Progenitor cell of endocrine pancreas (in vitro differentiated cells): ENCODE results near the gene FAM90A26. TPM values are rescaled to one million over a fixed set of nuclear protein-coding genes. Genes with fewer than 3 reads are reported as not detected.
"Not testable (repeated sequence)": the region's sequence is repeated elsewhere in the genome, so short reads cannot be mapped to it uniquely, and the experiment has no call there.

Source experiments
- DNase-seq: peaks from one replicate; pipeline ENCODE4 v3.0.0; 2021; ENCODE audit warnings: low spot score; ENCODE audit not compliant: unreplicated experiment
- H3K27ac Mint-ChIP-seq: 2 replicates; pipeline ENCODE4 v1.8.0; 2021; ENCODE audit warnings: mild to moderate bottlenecking, moderate library complexity, mixed read lengths
- H3K27me3 Mint-ChIP-seq: 2 replicates; pipeline ENCODE4 v1.8.0; 2021; ENCODE audit warnings: mixed read lengths
- H3K36me3 Mint-ChIP-seq: 2 replicates; pipeline ENCODE4 v1.8.0; 2022; ENCODE audit warnings: mixed read lengths; ENCODE audit not compliant: insufficient read depth
- H3K4me1 Mint-ChIP-seq: 2 replicates; pipeline ENCODE4 v1.8.0; 2021; ENCODE audit warnings: low read depth, mixed read lengths
- H3K4me3 Mint-ChIP-seq: 2 replicates; pipeline ENCODE4 v1.8.0; 2021; ENCODE audit warnings: low read depth, mild to moderate bottlenecking, moderate library complexity, mixed read lengths
- H3K9me3 Mint-ChIP-seq: 2 replicates; pipeline ENCODE4 v1.8.0; 2021; ENCODE audit warnings: low read depth, mixed read lengths
- CTCF ChIP-seq: fragments of 200-600 bp; sonication (generic); IDR thresholded peaks from one replicate; pipeline ENCODE4 v1.5.0; 2021; ENCODE audit warnings: antibody characterized with exemption, mild to moderate bottlenecking; ENCODE audit not compliant: unreplicated experiment
- long read RNA-seq: library from polyadenylated mRNA; unstranded; transcript quantifications from one replicate; pipeline ENCODE4 v2.0.0, GENCODE V29; 2020
- total RNA-seq: library from RNA; stranded (reverse); gene quantifications from 2 replicates; pipeline ENCODE4 v1.2.1, GENCODE V29; 2021

The FAM90A26 gene
- total RNA-seq = not detected in 2 replicates
- long read RNA-seq = 0 reads

- not testable (repeated sequence) for H3K27me3 Mint-ChIP-seq, H3K4me1 Mint-ChIP-seq, H3K36me3 Mint-ChIP-seq, H3K9me3 Mint-ChIP-seq, H3K4me3 Mint-ChIP-seq, DNase-seq, H3K27ac Mint-ChIP-seq
These were observed at the start of gene FAM90A26 for GRCh38 chr4:9169791-9170459. FAM90A26 (plus strand) TSS chr4:9170409; CDS start chr4:9173173, 2,764 bp downstream.

GRCh38 chr4:9122711-9123110 is 47.5 kb upstream of the FAM90A26 start:
- H3K4me1 Mint-ChIP-seq = peaks cover 11% of the 10 kb centered on the region
- H3K4me3 Mint-ChIP-seq, H3K36me3 Mint-ChIP-seq, DNase-seq, H3K27ac Mint-ChIP-seq, H3K9me3 Mint-ChIP-seq, H3K27me3 Mint-ChIP-seq: not testable (repeated sequence)

GRCh38 chr4:9123572-9124007 is 46.6 kb upstream of the FAM90A26 start:
- not testable (repeated sequence) for H3K27me3 Mint-ChIP-seq, H3K27ac Mint-ChIP-seq, H3K36me3 Mint-ChIP-seq, H3K4me3 Mint-ChIP-seq
- peaks cover 11% of the 10 kb centered on the region for H3K9me3 Mint-ChIP-seq
- peaks cover 11% of the 10 kb centered on the region for H3K4me1 Mint-ChIP-seq
- DNase-seq = peak; percentile 25
- peak; percentile 70 for TF ChIP-seq CTCF

- H3K9me3 Mint-ChIP-seq, H3K36me3 Mint-ChIP-seq, DNase-seq, H3K4me3 Mint-ChIP-seq, H3K27ac Mint-ChIP-seq, H3K27me3 Mint-ChIP-seq: not testable (repeated sequence)
- peaks cover 11% of the 10 kb centered on the region for H3K4me1 Mint-ChIP-seq
These were observed 44.5 kb upstream of the FAM90A26 start for GRCh38 chr4:9125601-9126161.

- H3K27me3 Mint-ChIP-seq = not testable (repeated sequence)
These were observed 38.8 kb upstream of the FAM90A26 start for GRCh38 chr4:9131420-9131819.

GRCh38 chr4:9132849-9133248 is 37.4 kb upstream of the FAM90A26 start:
- not testable (repeated sequence) for H3K36me3 Mint-ChIP-seq, H3K4me1 Mint-ChIP-seq, H3K9me3 Mint-ChIP-seq, DNase-seq, H3K27me3 Mint-ChIP-seq, H3K4me3 Mint-ChIP-seq, H3K27ac Mint-ChIP-seq

More at GRCh38 chr4:9131420-9131819, 38.8 kb upstream of the FAM90A26 start:
- not testable (repeated sequence) for DNase-seq, H3K4me3 Mint-ChIP-seq, H3K36me3 Mint-ChIP-seq, H3K27ac Mint-ChIP-seq, H3K4me1 Mint-ChIP-seq
- H3K9me3 Mint-ChIP-seq = peaks cover 12% of the 10 kb centered on the region

- H3K36me3 Mint-ChIP-seq, H3K4me3 Mint-ChIP-seq, H3K4me1 Mint-ChIP-seq, DNase-seq, H3K27ac Mint-ChIP-seq, H3K27me3 Mint-ChIP-seq, H3K9me3 Mint-ChIP-seq: not testable (repeated sequence)
These were observed 36.2 kb upstream of the FAM90A26 start for GRCh38 chr4:9134011-9134410.

DNA sequence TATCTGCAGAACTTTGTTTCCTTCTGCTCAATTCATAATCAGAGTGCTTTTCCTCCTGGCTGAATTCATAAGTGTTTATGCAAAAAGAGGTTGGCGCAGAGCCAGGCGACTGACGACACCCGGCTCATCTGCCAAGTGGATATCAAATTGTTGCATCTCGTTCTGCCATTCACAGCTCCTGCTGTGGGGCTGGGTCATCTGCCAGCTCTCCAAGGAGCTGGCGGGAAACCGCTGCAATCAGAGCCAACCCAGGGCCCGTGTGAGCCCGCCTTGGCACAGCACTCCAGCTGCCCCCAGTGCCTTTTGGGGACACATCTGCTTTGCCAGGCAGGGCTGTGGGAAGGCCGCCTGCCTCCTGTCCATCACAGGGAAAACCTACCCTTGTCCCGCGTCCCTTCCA is 35.7 kb upstream of the FAM90A26 start:
- H3K9me3 Mint-ChIP-seq, H3K27me3 Mint-ChIP-seq: not testable (repeated sequence)

GRCh38 chr4:9141050-9141449 is 29.2 kb upstream of the FAM90A26 start:
- H3K27me3 Mint-ChIP-seq, H3K9me3 Mint-ChIP-seq, H3K27ac Mint-ChIP-seq, DNase-seq, H3K4me3 Mint-ChIP-seq, H3K4me1 Mint-ChIP-seq, H3K36me3 Mint-ChIP-seq: not testable (repeated sequence)

More for the DNA sequence above, 35.7 kb upstream of the FAM90A26 start:
- H3K4me3 Mint-ChIP-seq, H3K4me1 Mint-ChIP-seq, H3K36me3 Mint-ChIP-seq, DNase-seq, H3K27ac Mint-ChIP-seq: not testable (repeated sequence)

DNA sequence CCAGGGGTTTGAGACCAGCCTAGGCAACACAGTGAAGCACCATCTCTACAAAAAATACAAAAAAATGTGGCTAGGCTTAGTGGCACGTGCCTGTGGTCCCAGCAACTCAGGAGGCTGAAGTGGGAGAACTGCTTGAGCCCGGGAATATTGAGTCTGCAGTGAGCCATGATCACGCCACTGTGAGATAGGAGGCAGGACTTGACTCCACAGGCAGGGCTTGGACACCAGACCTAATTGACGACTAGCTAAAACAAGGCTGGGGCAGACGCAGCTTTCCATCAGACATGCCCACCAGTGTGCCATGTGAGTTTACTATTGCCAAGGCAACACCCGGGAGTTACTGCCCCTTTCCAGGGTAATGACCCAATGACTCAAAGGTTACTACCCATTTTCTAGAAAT is 27.4 kb upstream of the FAM90A26 start:
- not testable (repeated sequence) for H3K36me3 Mint-ChIP-seq, H3K4me1 Mint-ChIP-seq, H3K27me3 Mint-ChIP-seq, H3K9me3 Mint-ChIP-seq, H3K27ac Mint-ChIP-seq, DNase-seq, H3K4me3 Mint-ChIP-seq
